NT2/D1 (cell line): Measurements from ENCODE around the gene CRYBB2.

Experiments used
- DNase-seq: peaks from one replicate; pipeline ENCODE4 v3.0.0-alpha.2; 2011; ENCODE audit warnings: low read depth, low spot score
- H3K27me3 ChIP-seq: 2 replicates; pipeline ENCODE4 v1.6.0; 2011; ENCODE audit warnings: mild to moderate bottlenecking; ENCODE audit not compliant: insufficient read length, insufficient read depth
- H3K36me3 ChIP-seq: 2 replicates; pipeline ENCODE4 v1.6.1; 2011; ENCODE audit warnings: mild to moderate bottlenecking, low read length, mixed read lengths; ENCODE audit not compliant: insufficient read depth, insufficient read length
- H3K4me1 ChIP-seq: 2 replicates; pipeline ENCODE4 v1.5.1; 2011; ENCODE audit not compliant: insufficient read depth, insufficient read length
- H3K4me3 ChIP-seq: 2 replicates; pipeline ENCODE4 v1.5.1; 2011; ENCODE audit warnings: low read depth; ENCODE audit not compliant: insufficient read length
- H3K9ac ChIP-seq: 2 replicates; pipeline ENCODE4 v1.6.0; 2011; ENCODE audit warnings: low read depth; ENCODE audit not compliant: insufficient read length
- H3K9me3 ChIP-seq: 2 replicates; pipeline ENCODE4 v1.5.1; 2011; ENCODE audit warnings: mild to moderate bottlenecking, low read length; ENCODE audit not compliant: insufficient read depth
- SUZ12 ChIP-seq: IDR thresholded peaks from 2 replicates; pipeline ENCODE4 v1.6.1; 2011; ENCODE audit not compliant: insufficient read length, insufficient read depth; ENCODE audit errors: extremely low read depth
- YY1 ChIP-seq: IDR thresholded peaks from 2 replicates; pipeline ENCODE4 v1.6.1; 2011; ENCODE audit not compliant: insufficient read length, insufficient read depth
- ZNF274 ChIP-seq: IDR thresholded peaks from 2 replicates; pipeline ENCODE4 v1.6.1; 2011; ENCODE audit warnings: mild to moderate bottlenecking, low read depth, low read length

CRYBB2 gene

DNA sequence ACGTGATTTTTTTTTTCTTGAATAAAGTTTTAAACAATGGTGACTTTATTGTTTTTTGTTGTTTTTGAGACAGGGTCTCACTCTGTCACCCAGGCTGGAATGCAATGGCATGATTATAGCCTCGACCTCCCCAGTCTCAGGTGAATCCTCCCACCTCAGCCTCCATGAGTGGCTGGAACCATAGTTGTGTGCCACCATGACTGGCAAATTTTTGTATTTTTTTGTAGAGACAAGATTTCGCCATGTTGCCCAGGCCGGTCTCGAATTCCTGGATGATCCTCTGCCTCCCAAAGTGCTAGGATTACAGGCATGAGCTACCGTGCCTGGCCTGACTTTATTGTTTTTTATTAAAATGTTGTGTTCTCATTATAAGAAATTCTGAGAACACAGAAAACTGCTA lies 32.0 kb upstream of the CRYBB2 start:
- no peak for TF ChIP-seq ZNF274
- no peak for TF ChIP-seq SUZ12
- no peak for TF ChIP-seq YY1
- Histone ChIP-seq H3K27me3 (no peaks in the 10 kb centered on the region), H3K36me3 (peaks cover 45% of the 10 kb centered on the region), H3K4me3 (no peak overlapping the region), H3K4me1 (no peaks in the 10 kb centered on the region), H3K9ac (no peak overlapping the region), H3K9me3 (no peaks in the 10 kb centered on the region)
- no peak for DNase-seq

DNA sequence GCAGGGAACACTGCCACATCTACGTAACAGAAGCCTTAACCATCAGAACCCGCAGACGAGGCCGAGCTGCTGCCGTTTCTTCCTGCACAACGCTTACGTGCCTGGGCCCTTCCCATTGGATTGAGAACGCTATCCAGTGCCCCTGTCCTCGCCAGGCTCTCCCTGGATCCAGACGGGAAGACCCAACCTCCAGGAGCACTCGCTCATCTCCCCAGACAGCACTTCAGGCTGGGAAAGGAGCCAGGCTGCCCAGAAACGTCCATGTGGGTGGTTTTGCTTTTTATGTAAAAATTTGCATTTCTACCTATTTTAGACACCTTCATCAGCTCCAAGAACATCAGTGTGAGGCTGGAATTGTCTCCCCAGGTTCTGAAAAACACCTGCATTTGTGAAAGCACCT lies 27.0 kb upstream of the CRYBB2 start:
- TF ChIP-seq YY1: no peak
- TF ChIP-seq ZNF274: no peak
- TF ChIP-seq SUZ12: no peak
- no peak for DNase-seq
- H3K36me3 ChIP-seq: peaks cover 28% of the 10 kb centered on the region

DNA sequence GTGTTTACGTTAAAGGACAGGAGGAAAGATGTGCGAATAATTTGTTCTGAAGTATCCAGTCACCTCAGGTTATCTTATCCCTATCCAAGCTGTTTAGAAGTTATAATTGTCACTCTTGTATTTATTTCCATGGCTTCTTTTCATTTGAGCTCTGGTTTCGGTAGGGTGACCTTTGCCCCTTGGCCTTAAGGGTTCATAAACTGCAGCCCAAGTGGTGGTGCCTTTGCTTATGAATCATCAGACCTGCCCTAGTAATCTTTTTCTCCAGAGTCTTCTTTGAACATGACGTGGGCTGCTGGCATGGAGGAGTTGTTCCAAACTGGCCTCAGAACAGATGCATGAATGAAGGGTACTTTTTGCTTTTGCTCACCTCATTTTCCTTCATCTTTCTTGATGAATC lies 26.3 kb upstream of the CRYBB2 start:
- no peak for DNase-seq
- H3K4me3 ChIP-seq: no peak overlapping the region
- no peaks in the 10 kb centered on the region for H3K4me1 ChIP-seq
- H3K9ac ChIP-seq: no peak overlapping the region
- TF ChIP-seq ZNF274 (no peak), SUZ12 (no peak)
- no peaks in the 10 kb centered on the region for H3K27me3 ChIP-seq
- H3K36me3 ChIP-seq: peaks cover 29% of the 10 kb centered on the region
- H3K9me3 ChIP-seq: no peaks in the 10 kb centered on the region

More for the DNA sequence above, 27.0 kb upstream of the CRYBB2 start:
- no peaks in the 10 kb centered on the region for H3K4me1 ChIP-seq
- no peak overlapping the region for H3K4me3 ChIP-seq
- no peaks in the 10 kb centered on the region for H3K9me3 ChIP-seq
- no peak overlapping the region for H3K9ac ChIP-seq
- no peaks in the 10 kb centered on the region for H3K27me3 ChIP-seq

DNA sequence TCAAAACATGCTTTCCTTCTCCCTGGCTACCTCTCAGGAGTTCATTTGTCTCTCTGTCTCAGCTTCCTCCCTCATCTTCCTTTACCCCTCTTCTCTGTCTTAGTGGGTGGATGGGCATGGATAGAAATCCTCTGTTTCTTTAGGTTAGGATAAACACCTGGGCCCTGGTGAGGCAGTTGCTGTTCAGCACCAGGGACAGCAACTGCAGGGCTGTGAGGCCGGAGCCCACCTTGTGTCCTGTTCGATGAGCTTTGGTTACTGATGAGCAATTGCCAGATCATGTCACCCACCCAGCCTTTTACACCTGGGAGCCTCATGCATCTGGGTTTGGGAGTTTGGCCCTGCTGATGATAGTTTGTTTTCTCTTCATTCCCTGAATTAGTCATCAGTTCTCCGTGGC lies 25.9 kb upstream of the CRYBB2 start:
- no peak overlapping the region for H3K9ac ChIP-seq
- H3K4me1 ChIP-seq: no peaks in the 10 kb centered on the region
- H3K9me3 ChIP-seq: no peaks in the 10 kb centered on the region
- peaks cover 30% of the 10 kb centered on the region for H3K36me3 ChIP-seq
- no peak for TF ChIP-seq YY1
- no peak for TF ChIP-seq ZNF274
- no peak for TF ChIP-seq SUZ12
- H3K4me3 ChIP-seq: no peak overlapping the region
- H3K27me3 ChIP-seq: no peaks in the 10 kb centered on the region
- DNase-seq: no peak

DNA sequence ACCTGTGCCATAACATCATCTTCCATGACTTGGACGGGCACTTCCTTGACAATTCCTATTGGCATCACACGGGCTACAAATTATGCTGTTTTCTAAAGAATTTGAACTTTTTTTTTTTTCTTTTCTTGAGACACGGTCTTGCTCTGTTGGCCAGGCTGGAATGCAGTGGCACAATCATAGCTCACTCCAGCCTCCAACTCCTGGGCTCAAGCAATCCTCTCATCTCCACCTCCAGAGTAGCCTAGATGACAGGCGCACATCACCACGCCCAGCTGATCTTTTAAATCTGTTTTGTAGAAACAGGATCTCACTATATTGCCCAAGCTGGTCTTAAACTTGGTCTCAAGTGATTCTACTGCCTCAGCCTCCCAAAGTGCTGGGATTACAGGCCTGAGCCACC lies 23.1 kb upstream of the CRYBB2 start:
- no peak for DNase-seq
- H3K9me3 ChIP-seq: no peaks in the 10 kb centered on the region
- H3K27me3 ChIP-seq: no peaks in the 10 kb centered on the region
- no peak overlapping the region for H3K9ac ChIP-seq
- TF ChIP-seq ZNF274: no peak
- TF ChIP-seq YY1: no peak
- no peak for TF ChIP-seq SUZ12
- H3K4me3 ChIP-seq: no peak overlapping the region
- H3K36me3 ChIP-seq: peaks cover 25% of the 10 kb centered on the region
- no peaks in the 10 kb centered on the region for H3K4me1 ChIP-seq

DNA sequence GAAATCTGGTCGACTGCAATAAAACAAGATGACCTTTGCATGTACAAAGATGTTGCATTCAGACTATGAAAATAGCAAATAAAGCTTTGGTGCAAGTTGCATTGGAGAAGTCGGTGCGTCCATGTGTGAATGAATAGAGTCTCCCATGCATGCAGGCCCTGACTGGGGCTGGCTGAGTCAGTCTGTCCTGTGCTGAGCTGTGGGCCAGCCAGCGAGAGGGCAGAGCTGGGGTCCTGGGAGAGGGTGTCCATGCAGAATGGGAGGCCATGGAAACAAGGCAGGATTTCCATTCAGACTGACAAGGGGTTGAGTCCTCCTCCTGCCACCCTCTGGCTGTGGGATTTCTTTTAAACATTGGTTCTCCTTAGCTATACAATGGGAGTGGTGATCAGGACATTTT lies 22.1 kb upstream of the CRYBB2 start:
- no peaks in the 10 kb centered on the region for H3K9me3 ChIP-seq
- no peak overlapping the region for H3K9ac ChIP-seq
- no peaks in the 10 kb centered on the region for H3K4me1 ChIP-seq
- no peaks in the 10 kb centered on the region for H3K27me3 ChIP-seq
- H3K36me3 ChIP-seq: peaks cover 18% of the 10 kb centered on the region
- H3K4me3 ChIP-seq: no peak overlapping the region
- DNase-seq: no peak
- TF ChIP-seq SUZ12: no peak
- no peak for TF ChIP-seq YY1
- no peak for TF ChIP-seq ZNF274

DNA sequence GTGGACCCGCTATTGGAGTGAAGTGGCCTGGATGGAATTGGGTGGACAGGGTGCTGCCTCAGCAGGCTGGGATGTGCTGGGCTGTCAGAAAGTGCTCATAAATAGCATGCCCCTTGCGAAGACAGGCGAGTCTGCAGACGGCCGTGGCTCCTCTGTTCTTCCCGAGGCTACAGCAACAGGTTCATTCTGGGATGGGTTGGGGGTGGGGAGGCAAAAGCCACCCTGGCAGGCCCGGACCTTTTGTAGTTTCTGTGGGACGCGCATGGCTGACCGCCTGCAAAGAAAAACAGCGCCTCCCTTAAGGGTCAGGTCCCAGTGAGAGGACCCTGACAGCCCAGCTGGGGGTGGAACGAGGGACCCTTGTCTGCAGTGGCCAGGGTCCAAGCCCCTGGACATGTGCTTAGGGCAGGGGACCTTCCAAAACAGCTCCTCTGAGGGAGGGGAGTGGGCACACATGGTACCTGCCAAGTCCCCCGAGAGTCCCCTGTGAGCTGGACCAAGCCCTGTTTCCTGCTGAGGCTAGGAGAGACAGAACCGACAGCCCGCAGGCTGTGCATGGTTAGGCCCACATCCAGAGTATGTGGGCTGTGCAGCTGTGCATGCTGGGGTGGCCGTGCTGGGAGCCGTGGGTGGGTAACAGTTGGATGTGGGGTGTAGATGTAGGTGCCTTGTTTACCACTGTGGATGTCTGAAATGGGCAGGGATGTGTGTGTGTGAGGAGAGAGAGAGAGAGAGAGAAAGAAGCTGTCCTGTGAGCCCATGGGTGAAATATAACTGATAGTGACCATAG lies 19.5 kb upstream of the CRYBB2 start, which contains the start of gene CRYBB3:
Gene CRYBB3, plus strand, starts transcription at position 128 of the 790 bp plus-strand sequence. CDS start 1,539 bp downstream, outside the sequence.
- no peak for TF ChIP-seq ZNF274
- TF ChIP-seq SUZ12: no peak
- no peak for TF ChIP-seq YY1
- no peak for DNase-seq

More for the DNA sequence above, 19.5 kb upstream of the CRYBB2 start, which contains the start of gene CRYBB3:
- Histone ChIP-seq H3K9ac (no peak within 1 kb of the TSS), H3K9me3 (no peaks in the 10 kb centered on the region), H3K4me3 (no peak within 1 kb of the TSS), H3K27me3 (no peaks in the 10 kb centered on the region), H3K36me3 (peaks cover 10% of the 10 kb centered on the region), H3K4me1 (no peaks in the 10 kb centered on the region)
